Duodenal mucosa (tissue), 2 donors: ENCODE data around the gene CDC42BPA.
"Not testable (repeated sequence)": the region's sequence is repeated elsewhere in the genome, so short reads cannot be mapped to it uniquely, and the experiment has no call there.

Source experiments
- H3K27ac ChIP-seq: one replicate; pipeline ENCODE4 v1.7.0; 2013; ENCODE audit warnings: low read depth, low read length
- H3K27me3 ChIP-seq, 2 donors: one replicate each; pipeline ENCODE4 v1.7.0; 2013; ENCODE audit warnings: low read length in 2 of 2, control low read depth in 1 of 2; ENCODE audit not compliant: insufficient read depth in 2 of 2, control insufficient read depth in 1 of 2
- H3K36me3 ChIP-seq, 2 donors: one replicate each; pipeline ENCODE4 v1.7.0; 2013; ENCODE audit warnings: low read length in 2 of 2, control low read depth in 1 of 2; ENCODE audit not compliant: insufficient read depth in 2 of 2, control insufficient read depth in 1 of 2
- H3K4me1 ChIP-seq, 2 donors: one replicate each; pipeline ENCODE4 v1.7.0; 2013; ENCODE audit warnings: low read length in 2 of 2, control low read depth in 1 of 2; ENCODE audit not compliant: insufficient read depth in 2 of 2, control insufficient read depth in 1 of 2
- H3K4me3 ChIP-seq, 2 donors: one replicate each; pipeline ENCODE4 v1.7.0; 2013; ENCODE audit warnings: low read length in 2 of 2, low read depth in 1 of 2
- H3K9ac ChIP-seq, 2 donors: one replicate each; pipeline ENCODE4 v1.7.0; 2013; ENCODE audit warnings: low read length in 2 of 2, low read depth in 1 of 2
- H3K9me3 ChIP-seq, 2 donors: one replicate each; pipeline ENCODE4 v1.7.0; 2013; ENCODE audit warnings: low read length in 2 of 2, control low read depth in 1 of 2; ENCODE audit not compliant: control insufficient read depth in 1 of 2

CDC42BPA gene

DNA sequence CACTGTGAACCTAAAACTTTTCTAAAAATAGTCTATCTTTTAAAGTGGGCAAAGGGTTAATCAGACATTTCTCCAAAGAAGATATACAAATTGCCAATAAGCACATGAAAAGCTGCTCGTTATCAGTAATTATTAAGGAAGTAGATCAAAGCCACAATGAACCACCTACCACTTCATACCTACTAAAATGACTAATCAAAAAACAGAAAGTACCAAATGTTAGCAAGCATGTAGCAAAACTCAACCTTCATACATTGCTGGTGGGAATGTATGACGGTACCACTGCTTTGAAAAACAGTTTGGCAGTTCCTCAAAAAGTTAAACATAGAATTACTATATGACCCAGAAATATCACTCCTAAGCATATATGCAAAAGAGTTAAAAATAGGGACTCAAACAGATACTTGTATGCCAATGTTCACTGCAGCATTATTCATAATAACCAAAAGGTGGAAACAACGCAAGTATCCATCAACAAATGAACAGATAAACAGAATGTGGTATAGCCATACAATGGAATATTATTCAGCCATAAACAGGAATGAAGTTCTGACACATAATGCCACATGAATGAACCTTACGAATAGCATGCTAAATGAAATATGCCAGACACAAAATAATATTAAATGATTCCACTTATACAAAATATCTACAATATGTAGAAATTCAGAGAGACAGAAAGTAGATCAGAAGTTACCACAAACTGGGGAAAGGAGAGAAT is 21.1 kb downstream of the CDC42BPA start:
- Histone ChIP-seq H3K4me3 (no peak overlapping the region), H3K27ac (no peak overlapping the region), H3K4me1 (peaks cover 5 to 13% of the 10 kb centered on the region in 2 donors), H3K27me3 (no peaks in the 10 kb centered on the region), H3K9me3 (peaks cover 0 to 6% of the 10 kb centered on the region in 2 donors), H3K9ac (no peak overlapping the region), H3K36me3 (no peaks in the 10 kb centered on the region)

DNA sequence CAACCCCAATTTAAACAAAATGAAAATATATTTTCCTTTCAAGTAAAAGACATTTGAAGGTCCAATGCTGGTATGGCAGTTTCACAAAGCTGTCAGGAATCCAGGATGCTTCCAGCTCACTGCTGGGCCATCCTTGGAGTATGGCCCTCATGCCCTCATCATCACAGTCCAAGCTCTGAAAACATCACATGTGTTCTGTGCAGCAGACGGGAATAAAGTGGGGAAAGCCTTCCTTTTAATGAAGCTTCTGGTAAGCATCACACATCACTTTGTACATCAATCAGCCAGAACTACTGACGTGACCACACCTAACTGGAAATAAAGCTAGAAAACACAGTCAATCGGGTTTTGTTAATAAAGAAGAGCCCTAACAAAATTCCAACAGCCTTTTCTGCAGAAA is 22.7 kb downstream of the CDC42BPA start:
- Histone ChIP-seq H3K27ac (no peak overlapping the region), H3K9me3 (peaks cover 0 to 6% of the 10 kb centered on the region in 2 donors), H3K4me3 (no peak overlapping the region), H3K27me3 (no peaks in the 10 kb centered on the region), H3K4me1 (peaks cover 5 to 13% of the 10 kb centered on the region in 2 donors), H3K9ac (no peak overlapping the region), H3K36me3 (no peaks in the 10 kb centered on the region)

DNA sequence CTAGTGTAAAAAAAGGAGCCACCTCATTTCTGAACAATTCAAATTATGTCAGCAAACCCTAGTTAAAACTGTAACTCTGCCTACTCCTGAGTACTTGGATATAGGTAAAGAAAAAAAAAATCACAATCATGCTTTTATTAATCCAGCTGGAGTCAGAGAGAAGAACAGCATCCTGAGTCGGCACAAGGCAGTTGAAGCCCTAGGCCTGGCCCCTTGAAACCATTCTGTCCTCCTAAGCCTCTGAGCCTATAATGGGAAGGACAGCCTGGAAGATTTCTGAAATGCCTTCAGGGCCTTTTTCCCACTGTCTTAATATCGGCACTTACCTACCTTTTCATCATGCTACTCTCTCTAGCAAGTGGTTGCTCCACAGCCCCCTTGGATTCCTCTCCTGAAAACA is 32.5 kb downstream of the CDC42BPA start:
- Histone ChIP-seq H3K4me1 (no peaks in the 10 kb centered on the region), H3K9ac (no peak overlapping the region), H3K9me3 (peaks cover 5 to 11% of the 10 kb centered on the region in 2 donors), H3K27me3 (no peaks in the 10 kb centered on the region), H3K4me3 (no peak overlapping the region), H3K36me3 (peaks cover 0 to 2% of the 10 kb centered on the region in 2 donors), H3K27ac (no peak overlapping the region)

DNA sequence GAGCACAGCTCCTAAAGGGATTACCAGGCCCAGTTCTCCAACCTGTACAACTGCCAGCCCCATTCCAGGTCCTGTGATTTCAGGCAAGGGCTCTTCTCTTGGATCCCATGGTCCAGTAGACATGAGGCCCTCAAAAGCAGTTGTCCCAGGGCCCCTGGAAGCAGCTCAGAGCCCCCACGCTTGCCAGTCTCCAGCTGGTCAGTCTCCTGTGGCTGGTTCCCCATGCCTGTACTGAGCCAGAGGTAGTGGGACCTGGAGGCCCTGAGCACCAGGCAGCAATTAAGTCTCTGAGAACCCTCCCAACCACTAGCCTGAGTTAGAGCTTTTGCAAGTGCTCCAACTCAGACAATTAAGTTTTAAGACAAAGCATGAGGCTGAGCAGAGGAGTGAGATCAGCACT is 36.9 kb downstream of the CDC42BPA start:
- Histone ChIP-seq H3K36me3 (peaks cover 0 to 2% of the 10 kb centered on the region in 2 donors), H3K4me1 (no peaks in the 10 kb centered on the region), H3K27ac (no peak overlapping the region), H3K4me3 (no peak overlapping the region), H3K9me3 (peaks cover under 1 to 11% of the 10 kb centered on the region in 2 donors), H3K27me3 (no peaks in the 10 kb centered on the region), H3K9ac (no peak overlapping the region)

DNA sequence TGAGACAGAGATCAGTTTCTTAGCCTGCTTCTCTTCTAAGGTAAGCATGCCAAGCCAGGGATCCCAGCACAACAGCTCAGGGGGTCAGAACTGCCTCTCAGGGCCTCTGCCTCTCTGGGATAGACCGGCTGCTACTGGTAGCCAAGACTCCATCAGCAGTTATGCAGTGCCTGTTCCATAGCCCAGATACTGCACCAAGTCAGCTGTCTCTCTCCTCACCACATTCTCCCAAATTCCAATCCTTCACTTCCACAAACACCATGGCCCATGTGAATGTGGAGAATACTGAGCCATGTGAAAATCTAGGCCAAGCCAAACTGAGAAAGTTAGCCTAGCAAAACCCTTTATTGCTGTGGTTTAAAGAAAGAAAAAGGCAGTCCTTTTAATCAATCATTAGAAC is 37.5 kb downstream of the CDC42BPA start:
- H3K9ac ChIP-seq, result no peak overlapping the region
- peaks cover 0 to 6% of the 10 kb centered on the region in 2 donors for H3K9me3 ChIP-seq
- H3K27ac ChIP-seq, result no peak overlapping the region
- no peaks in the 10 kb centered on the region for H3K4me1 ChIP-seq
- no peaks in the 10 kb centered on the region for H3K27me3 ChIP-seq
- no peak overlapping the region for H3K4me3 ChIP-seq
- peaks cover 0 to 2% of the 10 kb centered on the region in 2 donors for H3K36me3 ChIP-seq

DNA sequence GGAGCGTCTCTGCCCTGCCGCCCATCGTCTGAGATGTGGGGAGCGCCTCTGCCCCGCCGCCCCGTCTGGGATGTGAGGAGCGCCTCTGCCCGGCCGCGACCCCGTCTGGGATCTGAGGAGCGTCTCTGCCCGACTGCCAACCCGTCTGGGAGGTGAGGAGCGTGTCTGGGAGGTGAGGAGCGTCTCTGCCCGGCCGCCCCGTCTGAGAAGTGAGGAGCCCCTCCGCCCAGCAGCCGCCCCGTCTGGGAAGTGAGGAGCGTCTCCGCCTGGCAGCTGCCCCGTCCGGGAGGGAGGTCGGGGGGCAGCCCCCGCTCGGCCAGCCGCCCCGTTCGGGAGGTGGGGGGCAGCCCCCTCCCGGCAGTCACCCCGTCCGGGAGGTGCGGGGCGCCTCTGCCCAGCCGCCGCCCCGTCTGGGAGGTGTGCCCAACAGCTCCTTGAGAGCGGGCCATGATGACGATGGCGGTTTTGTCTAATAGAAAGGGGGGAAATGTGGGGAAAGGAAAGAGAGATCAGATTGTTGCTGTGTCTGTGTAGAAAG is 42.1 kb downstream of the CDC42BPA start:
- not testable (repeated sequence) for H3K36me3 ChIP-seq, H3K4me1 ChIP-seq, H3K9me3 ChIP-seq, H3K27ac ChIP-seq, H3K4me3 ChIP-seq, H3K9ac ChIP-seq, H3K27me3 ChIP-seq

DNA sequence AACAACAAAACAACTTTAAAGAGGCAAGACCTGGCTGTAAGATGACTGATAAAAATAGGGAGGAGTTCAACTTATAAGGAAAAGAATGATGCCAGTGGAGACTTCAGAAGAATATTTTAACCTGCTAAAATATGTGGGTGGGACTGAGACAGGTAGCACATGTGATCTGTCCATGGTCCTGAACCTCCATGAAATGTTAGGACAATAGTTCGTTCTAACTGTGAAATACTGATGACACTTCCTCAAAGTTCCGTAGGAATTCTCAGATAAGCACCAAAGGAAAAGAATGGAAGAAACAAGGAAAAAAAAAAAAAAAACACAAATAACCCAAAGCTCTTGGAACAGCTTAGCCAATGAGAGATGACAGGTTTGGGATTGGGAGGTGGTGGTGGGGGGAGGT is 44.7 kb downstream of the CDC42BPA start:
- no peak overlapping the region for H3K4me3 ChIP-seq
- no peaks in the 10 kb centered on the region for H3K9me3 ChIP-seq
- H3K27ac ChIP-seq, result no peak overlapping the region
- H3K27me3 ChIP-seq, result no peaks in the 10 kb centered on the region
- H3K4me1 ChIP-seq, result no peaks in the 10 kb centered on the region
- H3K9ac ChIP-seq, result no peak overlapping the region
- H3K36me3 ChIP-seq, result no peaks in the 10 kb centered on the region

DNA sequence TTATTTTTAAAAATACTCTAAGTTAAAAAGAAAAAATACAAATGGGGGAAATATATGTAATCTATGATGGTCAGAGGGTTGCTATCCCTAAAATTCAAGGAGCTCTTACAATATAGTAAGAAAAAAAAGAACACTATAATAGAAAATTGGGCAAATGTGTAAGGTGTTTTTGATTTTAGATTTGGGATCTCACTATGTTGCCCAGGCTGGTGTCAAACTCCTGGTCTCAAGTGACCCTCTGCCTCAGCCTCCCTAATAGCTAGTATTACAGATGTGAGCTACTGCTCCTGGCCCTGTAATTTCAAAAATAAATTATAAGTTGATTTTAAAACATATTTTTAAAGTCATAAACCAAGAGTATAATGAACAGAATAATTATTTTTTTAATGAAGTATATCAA is 45.9 kb downstream of the CDC42BPA start:
- H3K9me3 ChIP-seq, result no peaks in the 10 kb centered on the region

DNA sequence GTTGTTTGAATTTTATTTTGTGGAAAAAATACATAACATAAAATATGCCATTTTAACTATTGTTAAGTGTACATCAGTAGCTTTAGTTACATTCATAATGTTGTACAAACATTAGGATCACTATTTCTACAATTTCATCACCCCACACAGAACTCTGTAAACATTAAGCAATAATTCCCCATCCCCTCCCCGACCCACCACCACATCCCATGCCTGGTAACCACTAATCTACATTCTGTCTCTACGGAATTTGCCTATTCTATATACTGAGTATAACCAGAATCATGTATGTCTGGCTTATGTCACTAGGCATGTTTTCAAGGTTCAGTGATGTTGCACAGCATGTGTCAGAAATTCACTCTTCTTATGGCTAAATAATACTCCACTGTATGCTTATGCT is 47.7 kb downstream of the CDC42BPA start:
- H3K27ac ChIP-seq, result no peak overlapping the region

More for the DNA sequence above, 45.9 kb downstream of the CDC42BPA start:
- Histone ChIP-seq H3K4me1 (no peaks in the 10 kb centered on the region), H3K27me3 (no peaks in the 10 kb centered on the region), H3K27ac (no peak overlapping the region), H3K4me3 (no peak overlapping the region), H3K36me3 (no peaks in the 10 kb centered on the region), H3K9ac (no peak overlapping the region)

DNA sequence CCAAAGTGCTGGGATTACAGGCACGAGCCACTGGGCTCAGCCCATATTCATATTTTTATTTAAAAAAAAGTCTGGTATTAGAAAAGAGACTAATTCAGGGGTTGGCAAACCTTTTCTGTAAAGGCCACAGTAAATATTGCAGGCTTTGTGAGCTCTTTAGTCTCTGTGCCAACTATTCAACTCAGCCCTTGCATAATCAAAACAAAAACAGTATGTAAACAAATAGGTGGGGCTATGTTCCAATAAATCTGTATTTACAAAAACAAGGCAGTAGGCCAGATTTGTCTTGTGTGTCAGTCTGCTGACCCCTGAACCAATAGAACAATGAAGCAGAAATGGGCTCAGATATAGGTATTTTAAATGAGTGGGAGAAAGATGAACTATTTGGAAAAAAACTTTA is 49.3 kb downstream of the CDC42BPA start:
- H3K4me1 ChIP-seq, result no peaks in the 10 kb centered on the region
- no peaks in the 10 kb centered on the region for H3K9me3 ChIP-seq
- H3K27me3 ChIP-seq, result no peaks in the 10 kb centered on the region
- H3K27ac ChIP-seq, result no peak overlapping the region
- H3K36me3 ChIP-seq, result no peaks in the 10 kb centered on the region
- no peak overlapping the region for H3K4me3 ChIP-seq
- H3K9ac ChIP-seq, result no peak overlapping the region

More for the DNA sequence above, 47.7 kb downstream of the CDC42BPA start:
- Histone ChIP-seq H3K9ac (no peak overlapping the region), H3K9me3 (no peaks in the 10 kb centered on the region), H3K27me3 (no peaks in the 10 kb centered on the region), H3K36me3 (no peaks in the 10 kb centered on the region), H3K4me3 (no peak overlapping the region), H3K4me1 (no peaks in the 10 kb centered on the region)
